Measurements from ENCODE around the gene INKA2.

Gene INKA2

DNA sequence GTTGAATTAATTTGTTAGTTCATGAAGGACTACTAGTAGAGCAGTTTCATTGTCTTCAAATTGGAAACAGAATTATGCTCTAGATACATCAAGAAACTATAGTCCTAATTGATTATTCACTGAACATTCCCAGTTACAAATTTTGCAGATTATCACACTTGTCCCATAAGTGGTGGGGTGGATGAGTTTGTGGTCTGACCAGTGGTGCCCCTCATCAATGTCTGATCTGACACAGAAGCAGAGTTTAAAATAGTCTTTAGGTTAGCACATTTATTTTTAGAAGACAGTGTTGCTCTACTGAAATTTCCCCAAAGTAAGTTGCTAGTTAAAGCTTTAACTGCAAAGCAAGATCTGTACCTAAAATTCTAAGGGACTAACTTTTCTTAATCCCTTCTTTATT, 42.9 kb downstream of the INKA2 start:
- no peak for DNase-seq

DNA sequence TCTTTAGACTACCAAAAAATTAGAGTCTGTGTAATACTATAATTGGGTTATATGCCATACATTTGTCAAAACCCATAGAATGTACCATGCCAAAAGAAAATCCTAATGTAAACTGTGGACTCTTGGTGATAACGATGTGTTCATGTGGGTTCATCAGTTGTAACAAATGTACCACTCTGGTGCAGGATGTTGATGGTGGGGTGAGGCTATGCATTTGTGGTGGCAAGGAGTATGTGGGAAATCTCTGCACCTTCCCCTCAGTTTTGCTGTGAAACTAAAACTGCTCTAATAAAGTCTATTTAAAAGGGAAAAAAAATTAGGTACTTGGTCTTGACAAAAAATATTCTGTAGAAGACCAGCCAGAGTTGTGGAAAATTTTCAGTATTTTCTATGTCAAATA, 43.4 kb downstream of the INKA2 start:
- DNase-seq = no peak

DNA sequence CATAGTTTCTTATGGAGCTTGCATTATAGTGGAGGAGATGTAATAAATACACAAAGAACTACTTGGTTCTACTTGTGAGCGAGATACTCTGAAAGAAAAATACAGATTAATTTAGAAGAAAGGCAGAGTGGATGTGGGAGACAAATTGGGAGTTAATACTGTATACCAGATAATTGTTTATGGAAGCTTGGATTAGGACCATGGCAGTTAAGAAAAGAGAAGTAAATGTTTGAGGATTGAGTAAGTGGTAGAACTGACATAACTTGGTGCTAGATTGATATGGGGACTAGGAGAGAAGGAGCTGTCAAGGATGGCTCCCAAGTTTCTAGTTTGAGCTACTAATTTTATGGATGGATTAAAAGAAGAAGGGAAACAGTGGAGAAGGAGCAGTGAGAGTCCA, 47.3 kb downstream of the INKA2 start:
- DNase-seq = no peak

DNA sequence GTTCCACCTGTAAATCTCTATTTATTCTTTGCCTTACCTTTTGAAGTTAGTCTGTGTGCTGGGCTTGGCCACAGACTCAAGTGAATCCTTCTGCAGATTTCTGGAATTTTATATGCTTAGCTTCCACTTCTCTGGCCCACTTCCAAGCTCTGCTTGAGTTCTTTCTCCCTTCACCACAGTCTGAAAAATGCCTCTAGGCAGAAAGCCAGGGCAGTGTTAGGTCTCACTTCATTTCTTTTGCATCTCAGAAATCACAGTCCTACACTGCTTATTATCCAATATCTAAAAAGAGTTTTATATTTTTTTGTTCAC, 48.9 kb downstream of the INKA2 start:
- DNase-seq = peak in 1 of 2 experiments; percentile 18

Measured in NCI-H2081 (cell line).